Activated naive CD8-positive, alpha-beta T cell treated with anti-CD3 and anti-CD28 coated beads for 36 hours (primary cell): ENCODE data around the gene GALNT9. TPM values are rescaled to one million over a fixed set of nuclear protein-coding genes. Genes with fewer than 3 reads are reported as not detected.
A peak's percentile ranks its signal among the peaks of the same experiment; 100 is the strongest.

Source experiments
- DNase-seq: peaks from one replicate; pipeline ENCODE4 v3.0.0; 2021
- H3K27ac Mint-ChIP-seq: one replicate; pipeline ENCODE4 v1.8.0; 2022; ENCODE audit warnings: mild to moderate bottlenecking, moderate library complexity, mixed read lengths
- H3K27me3 Mint-ChIP-seq: one replicate; pipeline ENCODE4 v1.8.0; 2022; ENCODE audit warnings: mild to moderate bottlenecking, mixed read lengths
- H3K36me3 Mint-ChIP-seq: one replicate; pipeline ENCODE4 v1.8.0; 2021; ENCODE audit warnings: mild to moderate bottlenecking, mixed read lengths
- H3K4me1 Mint-ChIP-seq: one replicate; pipeline ENCODE4 v1.8.0; 2021; ENCODE audit warnings: mixed read lengths
- H3K4me3 Mint-ChIP-seq: one replicate; pipeline ENCODE4 v1.8.0; 2022; ENCODE audit warnings: mild to moderate bottlenecking, moderate library complexity, mixed read lengths
- H3K9me3 Mint-ChIP-seq: one replicate; pipeline ENCODE4 v1.8.0; 2022; ENCODE audit warnings: mixed read lengths
- total RNA-seq, 2 experiments: library from RNA; stranded (reverse); gene quantifications; one replicate each; pipeline ENCODE4 v1.2.3, GENCODE V29; 2021

Gene GALNT9
- total RNA-seq, 2 experiments from 2014 or later: not detected

DNA sequence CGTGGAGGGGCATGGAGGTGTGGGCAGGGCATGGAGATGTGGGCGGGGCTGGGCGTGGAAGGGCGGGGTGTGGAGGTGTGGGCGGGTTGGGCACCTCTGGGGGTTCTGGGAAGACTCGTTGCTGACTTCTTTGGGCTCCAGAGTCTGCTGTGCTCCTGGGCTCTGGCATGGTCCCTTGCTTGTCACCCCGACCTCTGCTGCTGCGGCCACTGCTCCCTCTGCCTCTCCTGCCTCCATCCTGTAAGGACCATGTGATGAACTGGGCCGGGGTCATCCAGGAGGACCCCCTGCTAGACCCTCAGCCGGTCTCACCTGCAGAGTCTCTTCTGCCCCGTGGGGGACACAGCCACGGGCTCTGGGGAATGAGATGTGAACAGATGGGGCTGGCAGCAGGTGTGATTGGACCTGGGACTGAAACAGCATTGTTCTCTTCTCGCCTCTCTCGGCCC, 169.8 kb downstream of the GALNT9 start:
- H3K27me3 Mint-ChIP-seq: no peaks in the 10 kb centered on the region
- H3K36me3 Mint-ChIP-seq: no peaks in the 10 kb centered on the region
- H3K9me3 Mint-ChIP-seq: no peaks in the 10 kb centered on the region
- H3K27ac Mint-ChIP-seq: no peak overlapping the region
- peaks cover 6% of the 10 kb centered on the region for H3K4me1 Mint-ChIP-seq
- H3K4me3 Mint-ChIP-seq: no peak overlapping the region
- DNase-seq: no peak

- Mint-ChIP-seq H3K4me1 (peaks cover 6% of the 10 kb centered on the region), H3K36me3 (no peaks in the 10 kb centered on the region), H3K27me3 (no peaks in the 10 kb centered on the region), H3K9me3 (no peaks in the 10 kb centered on the region), H3K27ac (no peak overlapping the region), H3K4me3 (no peak overlapping the region)
- no peak for DNase-seq
These were observed 170.5 kb downstream of the GALNT9 start for GRCh38 chr12:132158677-132159554.

- Mint-ChIP-seq H3K4me1 (peaks cover 2% of the 10 kb centered on the region), H3K27me3 (no peaks in the 10 kb centered on the region), H3K27ac (no peak overlapping the region), H3K4me3 (no peak overlapping the region), H3K36me3 (no peaks in the 10 kb centered on the region), H3K9me3 (no peaks in the 10 kb centered on the region)
- no peak for DNase-seq
These were observed 171.5 kb downstream of the GALNT9 start for GRCh38 chr12:132157733-132158409.

DNA sequence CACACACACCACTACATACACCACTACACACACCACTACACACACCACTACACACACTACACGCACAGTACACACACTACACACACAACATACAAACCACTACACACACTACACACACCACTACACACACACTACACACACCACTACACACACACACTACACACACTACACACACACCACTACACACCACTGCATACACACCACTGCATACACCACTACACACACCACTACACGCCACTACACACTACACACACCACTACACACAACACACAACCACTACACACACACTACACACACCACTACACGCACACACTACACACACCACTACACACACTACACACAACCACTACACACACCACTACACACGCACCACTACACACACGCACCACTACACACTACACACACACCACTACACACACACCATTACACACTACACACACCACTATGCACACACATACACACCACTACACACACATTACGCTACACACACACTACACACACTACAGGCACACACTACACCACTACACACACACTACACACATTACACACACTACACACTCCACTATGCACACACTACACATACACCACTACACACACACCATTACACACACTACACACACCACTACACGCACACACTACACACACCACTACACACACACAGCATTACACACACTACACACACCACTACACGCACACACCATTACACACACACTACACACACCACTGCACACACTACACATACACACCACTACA, 172.6 kb downstream of the GALNT9 start:
- H3K4me3 Mint-ChIP-seq: no peak overlapping the region
- no peak overlapping the region for H3K27ac Mint-ChIP-seq
- no peak for DNase-seq
- no peaks in the 10 kb centered on the region for H3K9me3 Mint-ChIP-seq
- no peaks in the 10 kb centered on the region for H3K27me3 Mint-ChIP-seq
- H3K4me1 Mint-ChIP-seq: no peaks in the 10 kb centered on the region
- H3K36me3 Mint-ChIP-seq: no peaks in the 10 kb centered on the region

GRCh38 chr12:132155771-132156572, 173.4 kb downstream of the GALNT9 start:
- DNase-seq: no peak
- no peaks in the 10 kb centered on the region for H3K9me3 Mint-ChIP-seq
- no peak overlapping the region for H3K27ac Mint-ChIP-seq
- no peaks in the 10 kb centered on the region for H3K4me1 Mint-ChIP-seq
- no peaks in the 10 kb centered on the region for H3K36me3 Mint-ChIP-seq
- H3K27me3 Mint-ChIP-seq: no peaks in the 10 kb centered on the region
- no peak overlapping the region for H3K4me3 Mint-ChIP-seq

- no peaks in the 10 kb centered on the region for H3K9me3 Mint-ChIP-seq
- no peak for DNase-seq
- no peaks in the 10 kb centered on the region for H3K36me3 Mint-ChIP-seq
- no peak overlapping the region for H3K4me3 Mint-ChIP-seq
- H3K27ac Mint-ChIP-seq: no peak overlapping the region
- H3K27me3 Mint-ChIP-seq: no peaks in the 10 kb centered on the region
- H3K4me1 Mint-ChIP-seq: no peaks in the 10 kb centered on the region
These were observed 174.2 kb downstream of the GALNT9 start for GRCh38 chr12:132154941-132155770.

- Mint-ChIP-seq H3K36me3 (no peaks in the 10 kb centered on the region), H3K4me3 (no peak overlapping the region), H3K9me3 (no peaks in the 10 kb centered on the region), H3K4me1 (no peaks in the 10 kb centered on the region), H3K27me3 (no peaks in the 10 kb centered on the region), H3K27ac (no peak overlapping the region)
- DNase-seq: no peak
These were observed 175.0 kb downstream of the GALNT9 start for GRCh38 chr12:132154341-132154761.

DNA sequence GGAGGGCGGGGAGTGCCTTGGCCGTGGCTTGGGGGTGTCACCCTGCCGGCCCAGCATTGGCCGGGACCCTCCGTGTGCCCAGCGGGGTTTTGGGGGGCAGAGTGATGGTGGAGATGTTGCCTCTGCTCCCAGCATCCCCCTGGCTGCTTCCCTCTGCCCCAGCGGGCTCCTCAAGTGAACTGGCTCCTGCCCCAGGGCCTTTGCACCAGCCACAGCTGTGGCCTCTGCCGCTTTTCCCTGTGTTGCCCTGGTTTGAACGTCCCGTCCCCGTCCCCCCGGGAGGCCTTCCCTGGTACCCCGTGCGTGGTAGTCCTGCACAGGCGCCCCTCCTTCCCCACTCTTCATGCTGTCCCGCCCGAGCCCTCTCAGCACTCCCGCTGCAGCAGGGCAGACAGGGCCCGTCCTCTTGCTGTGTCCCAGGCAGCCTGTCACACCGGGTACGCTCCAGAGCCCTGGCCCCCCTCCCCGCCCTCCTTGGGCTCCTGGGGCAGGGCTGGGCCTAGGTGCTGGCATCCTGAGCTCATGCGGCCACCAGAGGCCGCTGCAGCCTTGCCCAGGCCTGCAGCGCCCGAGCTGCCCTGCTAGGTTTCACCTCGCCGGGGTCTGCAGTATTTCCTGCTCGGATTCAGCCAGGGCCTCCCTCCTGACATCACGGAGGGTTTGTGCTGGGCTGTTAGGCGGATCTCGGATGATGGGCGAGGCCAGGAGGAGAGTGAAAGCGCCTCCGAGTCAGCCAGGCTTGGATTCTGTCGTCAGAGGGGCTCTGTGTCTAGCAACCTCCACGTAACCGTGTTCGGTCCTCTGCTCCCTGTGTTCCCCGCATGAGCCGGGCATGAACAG, 175.7 kb downstream of the GALNT9 start:
- Mint-ChIP-seq H3K27me3 (no peaks in the 10 kb centered on the region), H3K4me3 (no peak overlapping the region)

DNA sequence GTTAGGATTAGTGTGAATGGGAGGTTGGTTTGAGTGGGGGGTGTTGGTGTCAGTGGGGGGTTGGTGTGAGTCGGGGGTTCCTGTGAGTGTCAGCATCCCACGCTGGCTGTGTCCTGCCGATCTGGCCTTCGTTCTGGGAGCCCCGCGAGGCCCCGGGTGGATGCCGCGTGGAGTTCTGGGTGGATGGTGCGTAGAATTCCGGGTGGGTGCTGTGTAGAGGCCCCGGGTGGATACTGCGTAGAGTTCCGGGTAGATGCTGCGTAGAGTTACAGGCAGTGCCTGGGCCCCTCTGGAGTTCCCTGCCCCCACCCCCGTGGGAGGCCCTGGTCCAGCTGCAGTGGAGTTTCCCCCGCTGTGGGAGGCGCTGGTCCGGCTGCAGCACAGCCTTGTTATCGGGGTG, 176.4 kb downstream of the GALNT9 start:
- Mint-ChIP-seq H3K27ac (no peak overlapping the region), H3K36me3 (peaks cover 2% of the 10 kb centered on the region), H3K4me3 (no peak overlapping the region), H3K27me3 (no peaks in the 10 kb centered on the region), H3K9me3 (no peaks in the 10 kb centered on the region), H3K4me1 (no peaks in the 10 kb centered on the region)
- DNase-seq: no peak

More for the DNA sequence above, 175.7 kb downstream of the GALNT9 start:
- H3K36me3 Mint-ChIP-seq: no peaks in the 10 kb centered on the region
- H3K27ac Mint-ChIP-seq: no peak overlapping the region
- no peaks in the 10 kb centered on the region for H3K4me1 Mint-ChIP-seq
- H3K9me3 Mint-ChIP-seq: no peaks in the 10 kb centered on the region
- peak; percentile 79 for DNase-seq

DNA sequence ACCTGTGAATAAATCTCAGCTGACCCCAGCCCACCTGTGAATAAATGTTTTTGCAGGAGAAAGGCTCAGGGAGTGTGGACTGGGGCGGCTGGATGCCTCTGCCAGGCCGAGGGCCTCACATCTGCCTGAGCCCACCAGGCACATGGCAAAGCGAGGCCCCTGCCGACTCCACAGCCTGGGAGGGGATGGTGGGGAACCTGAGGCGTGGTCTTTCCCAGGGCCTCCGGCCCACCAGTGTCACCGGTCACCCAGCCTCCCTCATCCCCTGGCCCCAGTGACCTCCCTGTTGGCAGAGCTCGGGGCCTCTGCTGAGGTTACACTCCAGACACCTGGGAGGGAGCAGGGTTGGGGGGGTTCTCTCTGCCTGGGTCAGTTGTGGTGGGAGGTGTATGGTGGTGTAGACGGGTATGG, 177.0 kb downstream of the GALNT9 start:
- DNase-seq: no peak
- no peak overlapping the region for H3K27ac Mint-ChIP-seq
- H3K36me3 Mint-ChIP-seq: peaks cover 2% of the 10 kb centered on the region
- no peaks in the 10 kb centered on the region for H3K9me3 Mint-ChIP-seq
- no peaks in the 10 kb centered on the region for H3K4me1 Mint-ChIP-seq
- no peak overlapping the region for H3K4me3 Mint-ChIP-seq
- H3K27me3 Mint-ChIP-seq: no peaks in the 10 kb centered on the region

- no peaks in the 10 kb centered on the region for H3K9me3 Mint-ChIP-seq
- no peaks in the 10 kb centered on the region for H3K27me3 Mint-ChIP-seq
- peaks cover 2% of the 10 kb centered on the region for H3K36me3 Mint-ChIP-seq
- H3K4me1 Mint-ChIP-seq: no peaks in the 10 kb centered on the region
- no peak overlapping the region for H3K4me3 Mint-ChIP-seq
- DNase-seq: no peak
- H3K27ac Mint-ChIP-seq: no peak overlapping the region
These were observed 177.5 kb downstream of the GALNT9 start for GRCh38 chr12:132151766-132152410.

GRCh38 chr12:132151145-132151765, 178.1 kb downstream of the GALNT9 start:
- peaks cover 4% of the 10 kb centered on the region for H3K36me3 Mint-ChIP-seq
- peaks cover 5% of the 10 kb centered on the region for H3K4me1 Mint-ChIP-seq
- no peaks in the 10 kb centered on the region for H3K27me3 Mint-ChIP-seq
- H3K9me3 Mint-ChIP-seq: no peaks in the 10 kb centered on the region
- no peak overlapping the region for H3K4me3 Mint-ChIP-seq
- DNase-seq: no peak
- no peak overlapping the region for H3K27ac Mint-ChIP-seq
